Daoy (cell line): ENCODE results near the gene POGZ. TPM values are rescaled to one million over a fixed set of nuclear protein-coding genes. Genes with fewer than 3 reads are reported as not detected.
"Not testable (repeated sequence)": the region's sequence is repeated elsewhere in the genome, so short reads cannot be mapped to it uniquely, and the experiment has no call there.

Experiments
- DNase-seq: peaks from one replicate; pipeline ENCODE4 v3.0.0-alpha.2; 2015; ENCODE audit warnings: low read depth
- total RNA-seq: library from RNA; depleted of rRNA; stranded (reverse); fragments of >200 nt; shearing (Covaris generic); gene quantifications from 2 replicates; pipeline ENCODE4 v1.2.3, GENCODE V29; 2014

The POGZ gene
- total RNA-seq, 1 experiment from 2014 or later, result 13.7 TPM

DNA sequence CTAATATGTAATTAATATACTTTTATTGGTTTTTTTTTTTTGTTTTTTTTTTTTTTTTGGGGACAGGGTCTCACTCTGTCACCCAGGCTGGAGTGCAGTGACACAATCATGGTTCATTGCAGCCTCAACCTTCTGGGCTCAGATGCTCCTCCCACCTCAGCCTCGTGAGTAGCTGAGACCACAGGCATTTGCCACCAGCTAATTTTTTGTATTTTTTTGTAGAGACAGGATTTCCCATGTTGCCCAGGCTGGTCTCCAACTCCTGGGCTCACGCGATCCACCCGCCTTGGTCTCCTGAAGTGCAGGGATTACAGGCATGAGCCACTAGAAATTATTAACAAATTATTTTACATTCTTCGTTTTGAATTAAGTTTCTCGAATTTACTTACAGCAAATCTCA, 16.8 kb upstream of the POGZ start:
- peak; percentile 39 for DNase-seq

DNA sequence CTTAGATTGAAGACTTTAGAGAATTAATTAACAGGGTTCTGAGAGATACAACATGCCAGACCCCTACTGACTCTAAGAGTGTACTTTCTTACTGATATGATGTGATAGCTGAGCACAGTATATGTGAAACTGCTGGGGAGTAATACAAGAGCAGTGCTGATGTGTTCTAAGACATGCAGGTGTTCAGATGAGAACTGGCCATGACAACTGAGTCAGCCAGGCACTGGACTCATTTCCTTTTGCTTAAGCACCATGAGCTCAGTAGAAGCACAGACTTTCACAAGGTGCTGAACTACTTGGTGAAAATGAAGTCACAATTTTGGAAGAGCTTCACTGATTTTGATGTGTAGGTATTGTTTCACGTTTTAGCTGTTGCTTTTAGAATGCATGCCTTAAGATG, 15.9 kb upstream of the POGZ start:
- DNase-seq, result no peak

- DNase-seq, result no peak
Observed at GRCh38 chr1:151474745-151475144, 15.5 kb upstream of the POGZ start.

GRCh38 chr1:151472856-151473731, 13.8 kb upstream of the POGZ start:
- peak; percentile 13 for DNase-seq

GRCh38 chr1:151465026-151465425, 5.7 kb upstream of the POGZ start:
- DNase-seq, result no peak

DNA sequence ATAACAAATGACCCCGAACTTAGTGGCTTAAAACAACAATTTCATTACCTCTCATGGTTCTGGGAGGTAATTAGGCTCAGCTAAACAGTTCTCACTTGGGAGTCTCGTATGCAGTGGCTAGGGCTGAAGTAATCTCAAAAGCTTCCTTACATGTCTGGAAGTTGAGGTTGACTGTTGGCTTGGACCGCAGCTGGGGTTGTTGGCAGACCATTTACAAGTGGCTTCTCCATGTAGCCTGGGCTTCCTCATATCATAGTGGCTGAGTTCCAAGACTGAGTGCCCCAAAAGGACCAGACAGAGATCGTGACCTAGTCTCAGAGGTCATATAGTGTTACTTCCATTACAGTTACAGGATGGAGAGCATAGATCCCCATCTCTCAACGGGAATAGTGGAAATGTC, 2.4 kb upstream of the POGZ start:
- DNase-seq, result no peak

DNA sequence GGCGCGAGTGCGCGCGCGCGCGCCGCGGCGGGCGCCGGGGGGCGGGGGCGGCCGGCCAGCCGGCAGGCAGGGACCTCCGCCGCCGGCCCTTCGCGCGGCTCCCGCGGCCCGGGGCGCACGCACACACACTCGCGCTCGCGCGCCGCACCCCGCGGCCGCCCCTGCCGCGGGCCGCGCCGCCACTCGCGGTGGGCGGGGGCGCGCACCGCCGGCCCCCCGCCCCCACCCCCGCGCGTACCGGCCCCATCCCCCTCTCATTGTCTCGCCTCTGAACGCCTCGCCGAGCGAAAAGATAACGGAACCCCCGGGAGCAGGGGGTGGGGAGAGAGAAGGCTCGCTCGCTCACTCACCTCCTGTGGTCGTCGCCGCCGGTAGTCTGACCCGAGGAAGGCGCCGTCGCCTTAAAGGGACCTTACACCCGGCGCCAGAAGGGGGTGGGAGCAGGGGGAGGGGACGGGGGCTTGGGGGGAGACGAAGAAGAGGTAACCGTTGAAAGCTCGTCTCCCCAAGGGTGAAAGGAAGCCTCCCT, 428 bp downstream of the POGZ start:
- DNase-seq, result peak; percentile 78

DNA sequence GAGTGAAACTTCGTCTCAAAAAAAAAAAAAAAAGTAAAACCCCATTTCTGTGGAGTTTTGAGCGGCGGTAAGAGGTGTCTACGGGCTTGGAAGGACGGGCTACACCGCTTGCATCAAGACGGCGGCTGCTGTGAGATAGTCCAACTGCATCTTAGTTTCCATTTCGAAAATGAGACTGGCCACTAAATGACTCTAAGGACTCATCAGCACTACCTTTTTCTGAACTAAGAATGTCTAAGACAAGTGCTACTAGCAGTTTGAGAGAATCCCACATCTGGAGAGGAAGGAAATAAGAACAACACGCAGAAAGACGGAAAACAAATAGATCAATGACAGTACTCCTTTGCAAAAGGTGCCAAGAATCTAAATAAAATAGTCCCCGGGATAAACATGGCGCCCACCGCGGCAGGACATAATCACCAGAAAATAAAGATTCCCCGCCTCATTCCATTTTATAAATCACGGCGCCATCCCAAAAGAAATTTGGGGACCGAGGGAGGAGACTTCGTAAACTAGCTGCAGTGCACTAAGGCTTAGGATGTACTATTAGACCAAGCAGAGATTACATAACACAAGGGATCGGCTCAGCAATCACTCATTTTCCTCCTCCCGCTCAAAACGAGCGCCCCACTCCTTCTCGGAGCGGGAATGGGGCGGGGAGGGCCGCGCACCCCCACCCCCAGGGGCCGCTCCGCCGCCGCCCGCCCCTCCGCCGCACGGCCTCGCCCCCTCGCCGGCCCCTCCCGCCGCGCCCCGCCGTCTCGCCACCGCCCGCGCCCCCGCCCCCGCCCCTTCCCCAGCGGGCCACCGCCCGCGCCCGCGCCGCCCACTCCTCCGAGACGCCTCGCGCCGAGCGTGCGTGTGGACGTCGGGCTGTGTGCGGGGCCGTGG, 1.1 kb downstream of the POGZ start:
- DNase-seq, result peak; percentile 79

- DNase-seq, result no peak
Observed at GRCh38 chr1:151455966-151456365, 3.3 kb downstream of the POGZ start.

- DNase-seq, result no peak
Observed at GRCh38 chr1:151455231-151455630, 4.1 kb downstream of the POGZ start.

DNA sequence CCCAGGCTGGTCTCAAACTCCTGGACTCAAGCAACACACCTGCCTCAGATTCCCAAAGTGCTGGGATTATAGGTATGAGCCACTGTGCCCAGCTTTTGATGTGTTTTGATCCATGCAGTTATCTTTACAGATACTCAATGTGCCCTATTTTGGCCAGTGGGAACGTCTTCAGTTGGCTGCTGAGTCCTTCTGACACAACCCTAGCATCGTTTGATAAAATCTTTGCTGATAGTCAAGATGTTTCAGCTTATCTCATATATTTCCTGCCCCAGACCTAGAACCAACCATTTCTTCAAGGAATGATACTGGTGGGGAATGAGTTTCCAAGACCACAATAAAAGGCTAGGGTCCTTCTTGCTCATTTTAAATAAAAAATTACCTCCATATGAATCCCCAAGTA, 11.6 kb downstream of the POGZ start:
- DNase-seq, result no peak

DNA sequence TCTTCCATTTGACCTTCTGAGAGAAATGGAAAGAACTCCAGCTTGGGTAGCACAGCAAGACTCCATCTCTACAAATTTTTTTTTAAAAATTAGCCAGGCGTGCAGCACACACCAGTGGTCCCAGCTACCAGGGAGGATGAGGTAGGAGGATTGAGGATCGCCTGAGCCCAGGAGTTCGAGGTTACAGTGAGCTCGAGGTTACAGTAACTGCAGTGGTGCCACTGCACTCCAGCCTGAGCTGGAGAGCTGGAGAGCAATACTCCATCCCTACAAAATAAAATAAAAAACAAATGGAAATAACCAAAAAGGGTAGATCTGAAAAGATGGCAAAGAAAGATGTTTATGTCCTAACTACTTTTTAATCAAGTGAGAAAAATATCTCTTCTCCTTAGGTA, 14.5 kb downstream of the POGZ start:
- DNase-seq, result no peak

DNA sequence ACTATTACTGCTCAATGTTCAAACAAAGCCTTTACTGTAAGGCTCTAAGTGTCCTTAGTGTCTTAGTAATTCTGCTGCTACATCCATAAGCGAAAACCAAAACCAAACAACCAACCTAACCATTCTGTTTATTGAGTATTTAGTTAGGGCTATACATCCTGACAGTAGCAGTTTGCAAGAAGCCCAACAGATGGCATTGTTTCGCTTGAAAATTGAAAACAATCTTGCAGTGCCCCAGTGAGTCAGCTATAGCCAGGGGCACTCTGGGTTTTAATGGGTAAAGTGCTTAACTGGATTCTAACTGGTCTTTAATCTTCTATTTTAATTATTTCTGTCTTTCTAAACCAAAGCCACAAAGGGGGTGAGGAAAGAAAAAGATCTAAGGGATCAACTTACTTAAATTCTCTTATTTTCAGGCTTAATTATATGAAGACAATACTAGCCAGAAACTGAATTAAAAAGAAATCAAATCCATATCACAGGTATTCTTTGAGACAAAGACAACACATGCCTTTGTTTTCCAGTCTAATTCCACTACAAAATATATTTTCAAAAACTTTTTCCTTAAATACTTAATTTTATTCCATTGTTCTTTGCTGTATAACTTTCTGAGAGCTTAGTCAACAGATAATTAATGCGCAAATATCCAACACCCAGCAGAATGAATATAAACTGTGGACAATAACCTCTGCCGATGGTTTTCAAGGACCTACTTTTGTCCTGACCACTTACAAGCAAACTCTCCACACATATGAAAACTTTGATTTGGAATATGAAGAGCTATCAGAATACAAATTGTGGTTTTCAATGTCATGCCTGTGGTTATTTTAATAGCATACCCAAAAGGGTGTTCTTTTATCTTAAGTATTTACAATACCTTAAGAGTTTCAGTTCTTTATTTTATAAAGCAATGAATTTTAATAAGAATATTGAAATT, 15.2 kb downstream of the POGZ start:
- peak; percentile 79 for DNase-seq

GRCh38 chr1:151437396-151437795, 21.9 kb downstream of the POGZ start:
- DNase-seq, result not testable (repeated sequence)

- no peak for DNase-seq
Observed at GRCh38 chr1:151436985-151437384, 22.3 kb downstream of the POGZ start.

DNA sequence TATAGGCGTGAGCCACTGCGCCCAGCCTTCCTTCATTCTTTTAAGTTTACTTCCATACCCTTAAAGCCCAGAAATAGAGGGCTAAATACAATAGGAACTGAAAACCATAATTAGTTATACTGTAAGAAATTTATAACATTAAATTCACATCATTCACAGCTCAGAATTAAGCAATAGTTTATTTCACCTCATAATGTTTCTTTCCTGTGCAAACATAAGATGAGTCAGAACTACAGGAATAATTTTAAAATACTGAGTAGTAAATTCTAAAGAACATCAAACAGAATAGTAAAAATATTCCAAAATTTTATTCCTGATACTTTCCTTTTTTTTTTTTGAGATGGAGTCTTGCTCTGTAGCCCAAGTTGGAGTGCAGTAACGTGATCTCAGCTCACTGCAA, 24.1 kb downstream of the POGZ start:
- DNase-seq, result no peak

GRCh38 chr1:151433827-151434226, 25.5 kb downstream of the POGZ start:
- DNase-seq, result not testable (repeated sequence)

GRCh38 chr1:151428068-151428467, 31.2 kb downstream of the POGZ start:
- no peak for DNase-seq

DNA sequence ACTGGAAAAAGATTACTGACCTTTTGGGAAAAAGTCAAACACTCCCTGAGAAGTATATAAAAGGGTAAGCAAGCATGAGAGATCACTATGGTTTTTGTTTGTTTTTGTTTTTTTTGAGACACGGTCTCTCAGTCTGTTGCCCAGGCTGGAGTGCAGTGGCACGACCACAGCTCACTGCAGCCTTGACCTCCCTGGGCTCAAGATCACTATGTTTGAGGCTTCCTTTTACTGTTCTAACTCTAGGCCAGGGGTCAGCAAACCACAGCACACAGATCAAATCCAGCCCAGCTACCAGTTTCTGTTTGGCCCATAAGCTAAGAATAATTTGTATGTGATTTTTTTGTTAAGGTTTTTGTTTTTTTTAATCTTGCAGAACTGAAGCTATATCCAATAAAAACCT, 34.2 kb downstream of the POGZ start:
- no peak for DNase-seq

DNA sequence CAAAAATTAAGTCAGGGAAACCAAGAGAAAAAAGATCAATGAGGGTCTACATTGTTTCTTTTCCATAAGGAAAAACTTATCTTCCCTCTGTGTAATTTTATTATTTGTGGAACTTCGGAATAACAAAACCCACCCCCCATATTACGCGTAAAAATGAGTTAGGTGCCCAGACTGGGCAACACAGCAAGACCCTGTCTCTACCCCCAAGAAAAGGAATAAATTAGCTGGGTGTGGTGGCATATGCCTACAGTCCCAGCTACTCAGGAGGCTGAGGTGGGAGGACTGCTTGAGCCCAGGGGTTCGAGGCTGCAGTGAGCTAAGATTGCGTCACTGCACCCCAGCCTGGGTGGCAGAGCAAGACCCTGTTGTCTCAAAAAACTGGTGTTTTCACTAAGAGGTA, 39.5 kb downstream of the POGZ start:
- DNase-seq, result no peak

DNA sequence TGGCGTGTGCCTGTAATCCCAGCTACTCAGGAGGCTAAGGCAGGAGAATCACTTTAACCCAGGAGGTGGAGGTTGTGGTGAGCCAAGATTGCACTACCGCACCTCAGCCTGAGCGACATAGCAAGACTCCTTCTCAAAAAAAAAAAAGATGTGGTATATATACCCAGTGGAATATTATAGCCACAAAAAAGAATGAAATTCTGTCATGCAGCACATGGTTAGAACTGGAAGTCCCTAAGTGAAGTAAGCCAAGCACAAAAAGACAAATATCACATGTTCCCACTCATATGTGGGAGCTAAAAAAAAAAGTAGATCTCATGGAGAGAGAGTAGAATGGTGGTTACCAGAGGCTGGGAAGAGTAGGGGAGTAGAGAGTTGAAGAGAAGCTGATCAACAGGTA, 41.2 kb downstream of the POGZ start:
- no peak for DNase-seq
